Panc1 (cell line): ENCODE measurements around the gene POU2AF3.

ENCODE experiments used
- POLR2AphosphoS5 ChIP-seq: IDR thresholded peaks from 2 replicates; pipeline ENCODE4 v1.6.1; 2012; ENCODE audit warnings: mild to moderate bottlenecking, low read depth, low read length, moderate library complexity
- TCF7L2 ChIP-seq: IDR thresholded peaks from 2 replicates; pipeline ENCODE4 v1.6.1; 2011; ENCODE audit warnings: mild to moderate bottlenecking, low read depth, low read length, inconsistent platforms
- TF ChIP-seq, protein P1 (sequence below): fragments of 450-650 bp; IDR thresholded peaks from 2 replicates; pipeline ENCODE4 v1.5.1; 2017; ENCODE audit warnings: mild to moderate bottlenecking
- TF ChIP-seq, protein P2 (sequence below), 2 experiments: IDR thresholded peaks; 2 replicates each; pipeline ENCODE4 v1.6.1; 2011 to 2012; ENCODE audit warnings: low read depth in 2 of 2, control low read depth in 1 of 2, low read length in 1 of 2, mild to moderate bottlenecking in 1 of 2, moderate library complexity in 1 of 2; ENCODE audit not compliant: insufficient read depth in 1 of 2

DNA sequence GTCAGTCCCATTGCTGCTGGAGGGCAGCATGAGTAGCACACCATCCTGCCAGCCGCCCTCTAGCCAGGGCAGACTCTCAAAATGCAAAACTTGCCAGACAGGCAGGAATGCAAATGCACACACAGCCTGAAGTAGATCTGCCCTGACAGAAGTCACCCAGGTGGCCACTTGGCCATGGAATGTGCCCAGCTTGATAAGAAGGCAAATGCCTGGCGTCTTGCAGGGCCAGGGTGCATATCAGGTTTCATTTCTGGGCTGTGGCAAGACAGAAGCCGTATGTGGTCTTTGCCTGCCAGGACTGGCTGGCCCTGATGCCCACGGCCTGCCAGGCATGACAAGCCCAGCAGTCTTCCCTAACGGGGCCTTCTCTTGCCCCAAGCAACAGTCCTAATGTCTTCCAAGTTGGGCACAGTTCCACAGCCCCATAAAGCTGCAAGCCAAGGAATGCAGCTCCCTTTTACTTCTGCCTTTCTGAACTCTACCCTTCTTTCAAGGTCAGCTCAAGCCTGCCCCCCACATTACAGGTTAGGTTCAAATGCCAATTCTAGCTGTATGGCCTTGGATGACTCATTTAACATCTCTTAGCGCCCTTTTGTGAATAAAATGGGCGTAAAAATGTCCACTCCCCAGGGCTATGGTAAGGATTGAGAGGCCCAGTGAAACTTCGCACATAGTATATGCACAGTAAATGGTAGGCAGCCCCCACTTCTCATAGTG is 29.7 kb downstream of the POU2AF3 start:
- TF ChIP-seq, protein P1, sequence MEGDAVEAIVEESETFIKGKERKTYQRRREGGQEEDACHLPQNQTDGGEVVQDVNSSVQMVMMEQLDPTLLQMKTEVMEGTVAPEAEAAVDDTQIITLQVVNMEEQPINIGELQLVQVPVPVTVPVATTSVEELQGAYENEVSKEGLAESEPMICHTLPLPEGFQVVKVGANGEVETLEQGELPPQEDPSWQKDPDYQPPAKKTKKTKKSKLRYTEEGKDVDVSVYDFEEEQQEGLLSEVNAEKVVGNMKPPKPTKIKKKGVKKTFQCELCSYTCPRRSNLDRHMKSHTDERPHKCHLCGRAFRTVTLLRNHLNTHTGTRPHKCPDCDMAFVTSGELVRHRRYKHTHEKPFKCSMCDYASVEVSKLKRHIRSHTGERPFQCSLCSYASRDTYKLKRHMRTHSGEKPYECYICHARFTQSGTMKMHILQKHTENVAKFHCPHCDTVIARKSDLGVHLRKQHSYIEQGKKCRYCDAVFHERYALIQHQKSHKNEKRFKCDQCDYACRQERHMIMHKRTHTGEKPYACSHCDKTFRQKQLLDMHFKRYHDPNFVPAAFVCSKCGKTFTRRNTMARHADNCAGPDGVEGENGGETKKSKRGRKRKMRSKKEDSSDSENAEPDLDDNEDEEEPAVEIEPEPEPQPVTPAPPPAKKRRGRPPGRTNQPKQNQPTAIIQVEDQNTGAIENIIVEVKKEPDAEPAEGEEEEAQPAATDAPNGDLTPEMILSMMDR, result no peak
- TF ChIP-seq TCF7L2, result no peak
- no peak for TF ChIP-seq POLR2AphosphoS5
- TF ChIP-seq, protein P2, sequence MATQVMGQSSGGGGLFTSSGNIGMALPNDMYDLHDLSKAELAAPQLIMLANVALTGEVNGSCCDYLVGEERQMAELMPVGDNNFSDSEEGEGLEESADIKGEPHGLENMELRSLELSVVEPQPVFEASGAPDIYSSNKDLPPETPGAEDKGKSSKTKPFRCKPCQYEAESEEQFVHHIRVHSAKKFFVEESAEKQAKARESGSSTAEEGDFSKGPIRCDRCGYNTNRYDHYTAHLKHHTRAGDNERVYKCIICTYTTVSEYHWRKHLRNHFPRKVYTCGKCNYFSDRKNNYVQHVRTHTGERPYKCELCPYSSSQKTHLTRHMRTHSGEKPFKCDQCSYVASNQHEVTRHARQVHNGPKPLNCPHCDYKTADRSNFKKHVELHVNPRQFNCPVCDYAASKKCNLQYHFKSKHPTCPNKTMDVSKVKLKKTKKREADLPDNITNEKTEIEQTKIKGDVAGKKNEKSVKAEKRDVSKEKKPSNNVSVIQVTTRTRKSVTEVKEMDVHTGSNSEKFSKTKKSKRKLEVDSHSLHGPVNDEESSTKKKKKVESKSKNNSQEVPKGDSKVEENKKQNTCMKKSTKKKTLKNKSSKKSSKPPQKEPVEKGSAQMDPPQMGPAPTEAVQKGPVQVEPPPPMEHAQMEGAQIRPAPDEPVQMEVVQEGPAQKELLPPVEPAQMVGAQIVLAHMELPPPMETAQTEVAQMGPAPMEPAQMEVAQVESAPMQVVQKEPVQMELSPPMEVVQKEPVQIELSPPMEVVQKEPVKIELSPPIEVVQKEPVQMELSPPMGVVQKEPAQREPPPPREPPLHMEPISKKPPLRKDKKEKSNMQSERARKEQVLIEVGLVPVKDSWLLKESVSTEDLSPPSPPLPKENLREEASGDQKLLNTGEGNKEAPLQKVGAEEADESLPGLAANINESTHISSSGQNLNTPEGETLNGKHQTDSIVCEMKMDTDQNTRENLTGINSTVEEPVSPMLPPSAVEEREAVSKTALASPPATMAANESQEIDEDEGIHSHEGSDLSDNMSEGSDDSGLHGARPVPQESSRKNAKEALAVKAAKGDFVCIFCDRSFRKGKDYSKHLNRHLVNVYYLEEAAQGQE (IDR thresholded peaks at IDR 0.05; ENCODE audit: insufficient read depth in 1 of 2, low read depth in 2 of 2, low read length in 1 of 2), result no peak
